Keratinocyte (primary cell): Measurements from ENCODE around the gene GDPD5. TPM values are rescaled to one million over a fixed set of nuclear protein-coding genes. Genes with fewer than 3 reads are reported as not detected.

Source experiments
- DNase-seq: peaks from one replicate; pipeline ENCODE4 v3.0.0-alpha.2; 2011; ENCODE audit warnings: low read depth, missing footprints, low spot score
- FAIRE-seq: peaks from 2 replicates; lab custom pipeline; 2011; peaks lifted over from hg19 to GRCh38; lab: Jason Lieb, UNC
- H2AFZ ChIP-seq: 2 replicates; pipeline ENCODE4 v1.6.0; 2012; ENCODE audit warnings: low read length, control low read depth, inconsistent platforms; ENCODE audit not compliant: control insufficient read depth
- H3K27ac ChIP-seq: 2 replicates; pipeline ENCODE4 v1.5.1; 2011; ENCODE audit warnings: low read length; ENCODE audit not compliant: control insufficient read depth, insufficient read depth
- H3K27me3 ChIP-seq: 3 replicates; pipeline ENCODE4 v1.6.0; 2011; ENCODE audit warnings: low read length; ENCODE audit not compliant: control insufficient read depth, insufficient read depth; ENCODE audit errors: extremely low read depth
- H3K36me3 ChIP-seq, 2 experiments: 2 replicates in 1 of 2; 3 replicates in 1 of 2; pipeline ENCODE4 v1.5.1; 2011; ENCODE audit warnings: low read length in 2 of 2, mild to moderate bottlenecking in 1 of 2; ENCODE audit not compliant: control insufficient read depth in 2 of 2, insufficient read depth in 2 of 2; ENCODE audit errors: extremely low read depth in 1 of 2
- H3K4me1 ChIP-seq: 3 replicates; pipeline ENCODE4 v1.5.1; 2011; ENCODE audit warnings: low read length; ENCODE audit not compliant: control insufficient read depth, insufficient read depth; ENCODE audit errors: extremely low read depth
- H3K4me2 ChIP-seq: 3 replicates; pipeline ENCODE4 v1.6.0; 2011; ENCODE audit warnings: low read depth, low read length; ENCODE audit not compliant: control insufficient read depth, insufficient read depth; ENCODE audit errors: extremely low read depth
- H3K4me3 ChIP-seq, 3 experiments: fragments of 200-600 bp in 1 of 3; sonication (generic) in 1 of 3; 2 replicates in 2 of 3; 3 replicates in 1 of 3; pipeline ENCODE4 v1.5.1; 2011 to 2016; ENCODE audit warnings: low read length in 3 of 3, mild to moderate bottlenecking in 3 of 3, control low read depth in 2 of 3, inconsistent platforms in 1 of 3, low read depth in 1 of 3, mixed read lengths in 1 of 3, mixed run types in 1 of 3, moderate library complexity in 1 of 3; ENCODE audit not compliant: control insufficient read depth in 2 of 3, insufficient read depth in 2 of 3; ENCODE audit errors: extremely low read depth in 1 of 3
- H3K79me2 ChIP-seq: 2 replicates; pipeline ENCODE4 v1.6.0; 2012; ENCODE audit warnings: low read length; ENCODE audit not compliant: control insufficient read depth, insufficient read depth
- H3K9ac ChIP-seq: 3 replicates; pipeline ENCODE4 v1.6.0; 2011; ENCODE audit warnings: low read length; ENCODE audit not compliant: control insufficient read depth, insufficient read depth; ENCODE audit errors: extremely low read depth
- H3K9me1 ChIP-seq: 3 replicates; pipeline ENCODE4 v1.6.0; 2011; ENCODE audit warnings: low read length; ENCODE audit not compliant: control insufficient read depth, insufficient read depth; ENCODE audit errors: extremely low read depth
- H3K9me3 ChIP-seq: 2 replicates; pipeline ENCODE4 v1.5.1; 2012; ENCODE audit warnings: low read depth, low read length; ENCODE audit not compliant: control insufficient read depth
- H4K20me1 ChIP-seq: 3 replicates; pipeline ENCODE4 v1.6.0; 2011; ENCODE audit warnings: low read length; ENCODE audit not compliant: control insufficient read depth, insufficient read depth; ENCODE audit errors: extremely low read depth
- CTCF ChIP-seq, 3 experiments: IDR thresholded peaks in 1 of 3; conservative IDR thresholded peaks in 1 of 3; optimal IDR thresholded peaks in 1 of 3; 2 replicates in 2 of 3; 3 replicates in 1 of 3; pipeline versions ENCODE3 to v1.5.1; 2011; ENCODE audit warnings: low read length in 3 of 3, mild to moderate bottlenecking in 3 of 3, moderate library complexity in 2 of 3, control low read depth in 1 of 3, inconsistent platforms in 1 of 3; ENCODE audit not compliant: insufficient read depth in 2 of 3; ENCODE audit errors: extremely low read depth in 1 of 3
- EZH2 ChIP-seq: IDR thresholded peaks from one replicate; pipeline ENCODE4 v1.6.1; 2012; ENCODE audit warnings: inconsistent platforms, mild to moderate bottlenecking, low read length, moderate library complexity
- dilution Hi-C: fragments of 300-500 bp; cut with MboI; formaldehyde crosslinking; loops from one replicate; pipeline ENCODE4 v1.7.0; 2020; ENCODE audit warnings: low sequenced_read_pairs; ENCODE audit not compliant: extremely low pct_ligation_motif_present
- polyA plus RNA-seq, 5 experiments: library from polyadenylated mRNA; depleted of rRNA in 3 of 5; stranded (reverse) in 3 of 5; stranded (forward) in 1 of 5; unstranded in 1 of 5; fragments of >200 nt; gene quantifications; 1 replicate in 1 of 5; 2 replicates in 3 of 5; 3 replicates in 1 of 5; pipeline versions ENCODE4 v1.2.1 to v1.2.3, GENCODE V29; 2011 to 2012; ENCODE audit warnings: missing spikeins in 2 of 5, low read depth in 1 of 5, low replicate concordance in 1 of 5

Gene GDPD5
- polyA plus RNA-seq, 1 donor (not counting 4 experiments of a cell fraction or from before 2014, with no cell fraction given), result 2.1 TPM

DNA sequence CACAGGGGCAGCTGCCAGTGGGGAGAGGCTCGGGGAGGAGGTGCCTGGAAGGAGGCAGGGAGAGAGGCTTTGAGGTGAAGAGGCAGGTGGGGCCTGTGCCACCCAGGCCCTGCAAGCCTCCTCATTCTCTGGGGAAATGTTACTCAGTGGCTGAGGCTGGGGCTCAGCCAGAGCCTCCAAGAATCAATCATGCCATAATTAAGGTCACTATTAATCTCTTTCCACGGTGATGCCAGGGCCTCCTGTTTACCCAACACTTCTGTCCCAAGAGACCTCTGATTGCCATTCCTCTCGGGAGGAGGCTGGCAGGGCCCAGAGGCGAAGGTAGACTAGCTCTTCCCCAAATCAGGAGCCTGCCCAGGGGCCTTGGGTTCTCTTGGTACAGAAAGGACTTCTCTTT lies 38.4 kb downstream of the GDPD5 start:
- dilution Hi-C loops, result no loop called here
- H3K9me3 ChIP-seq, result no peaks in the 10 kb centered on the region
- H3K4me2 ChIP-seq, result no peak overlapping the region
- H3K27me3 ChIP-seq, result no peaks in the 10 kb centered on the region
- no peak overlapping the region for H3K4me3 ChIP-seq
- TF ChIP-seq EZH2, result no peak
- no peak for TF ChIP-seq CTCF (optimal IDR thresholded peaks at IDR 0.05 in 1 of 3, IDR thresholded peaks at IDR 0.05 in 1 of 3, conservative IDR thresholded peaks at IDR 0.05 in 1 of 3; ENCODE audit: extremely low read depth in 1 of 3, insufficient read depth in 2 of 3, low read length in 3 of 3)
- H2AFZ ChIP-seq, result no peak overlapping the region
- no peaks in the 10 kb centered on the region for H4K20me1 ChIP-seq
- FAIRE-seq (no peak), DNase-seq (no peak)
- H3K27ac ChIP-seq, result no peak overlapping the region
- H3K9me1 ChIP-seq, result no peaks in the 10 kb centered on the region
- H3K4me1 ChIP-seq, result peaks cover 14% of the 10 kb centered on the region
- no peaks in the 10 kb centered on the region for H3K36me3 ChIP-seq
- H3K79me2 ChIP-seq, result no peaks in the 10 kb centered on the region
- H3K9ac ChIP-seq, result no peak overlapping the region

DNA sequence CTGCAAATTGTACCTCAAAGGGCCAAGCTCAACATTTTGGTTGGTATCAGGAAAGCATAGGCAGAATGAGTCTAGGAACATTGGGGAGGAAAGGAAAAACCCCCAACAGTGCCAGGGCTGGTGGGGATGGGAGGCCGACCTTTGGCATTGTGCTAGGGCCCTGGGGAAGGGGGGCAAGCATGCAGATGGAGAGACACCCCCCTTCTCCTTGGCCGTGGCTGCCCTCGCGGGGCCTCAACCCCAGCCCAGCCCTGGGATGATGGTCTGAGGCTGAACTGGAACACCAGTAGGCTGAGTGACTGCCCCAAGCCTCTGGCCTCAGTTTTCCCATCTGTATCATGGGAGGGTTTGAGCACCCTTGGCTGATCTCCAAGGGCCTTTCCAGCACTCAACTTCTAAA lies 40.0 kb downstream of the GDPD5 start:
- Histone ChIP-seq H3K27me3 (no peaks in the 10 kb centered on the region), H2AFZ (no peak overlapping the region), H3K4me2 (no peak overlapping the region), H3K27ac (no peak overlapping the region), H3K36me3 (no peaks in the 10 kb centered on the region), H3K9ac (no peak overlapping the region), H4K20me1 (no peaks in the 10 kb centered on the region), H3K4me3 (no peak overlapping the region), H3K9me3 (no peaks in the 10 kb centered on the region), H3K4me1 (peaks cover 6% of the 10 kb centered on the region), H3K9me1 (no peaks in the 10 kb centered on the region), H3K79me2 (no peaks in the 10 kb centered on the region)
- no peak for FAIRE-seq
- no peak for TF ChIP-seq EZH2
- no peak for TF ChIP-seq CTCF (optimal IDR thresholded peaks at IDR 0.05 in 1 of 3, IDR thresholded peaks at IDR 0.05 in 1 of 3, conservative IDR thresholded peaks at IDR 0.05 in 1 of 3; ENCODE audit: extremely low read depth in 1 of 3, insufficient read depth in 2 of 3, low read length in 3 of 3)
- no peak for DNase-seq
- dilution Hi-C loops, result no loop called here
